ENCODE data around the gene PCGF3. TPM values are rescaled to one million over a fixed set of nuclear protein-coding genes. Genes with fewer than 3 reads are reported as not detected.
"Not testable (repeated sequence)": the region's sequence is repeated elsewhere in the genome, so short reads cannot be mapped to it uniquely, and the experiment has no call there.

PCGF3 gene
- total RNA-seq, 4 donors from 2014 or later = 31.7 to 35.3 (median 34.7) TPM

DNA sequence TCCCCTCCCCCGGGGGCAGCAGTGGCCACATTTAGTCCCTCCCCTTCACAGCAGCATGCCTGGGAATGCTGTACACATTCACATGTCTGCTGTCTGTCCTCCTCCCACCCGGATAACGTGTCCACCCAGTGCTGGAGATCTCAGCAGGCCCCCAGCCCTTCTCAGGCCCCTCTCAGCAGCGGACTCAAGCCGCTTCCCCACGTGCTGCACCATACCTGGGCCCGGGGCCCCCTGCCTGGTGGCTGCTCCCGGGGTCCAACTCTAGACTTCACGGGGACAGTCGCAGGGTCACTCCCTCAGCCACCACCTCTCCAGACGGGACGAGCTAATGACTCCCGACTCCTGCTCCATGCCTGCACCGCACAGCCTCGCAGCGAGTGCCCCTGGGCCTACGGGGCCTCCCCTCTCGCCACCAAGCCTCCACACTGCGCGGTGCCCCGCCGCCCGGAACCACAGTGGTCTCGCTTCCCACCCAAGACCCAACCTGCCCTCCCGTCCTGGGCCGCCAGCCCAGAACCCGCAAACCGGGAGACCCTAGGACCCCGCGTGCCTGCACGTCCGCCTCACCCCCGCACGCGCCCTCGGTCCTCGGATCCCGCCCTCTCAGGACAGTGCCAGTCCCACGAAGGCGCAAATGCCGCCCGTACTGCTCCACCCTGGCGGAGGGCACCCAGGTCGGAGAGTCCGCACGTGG, 1.3 kb upstream of the PCGF3 start:
- 96% methylated on average over 40 of the region's 46 CpGs for WGBS
- H3K4me3 ChIP-seq = no peak overlapping the region
- no peaks in the 10 kb centered on the region for H3K9me3 ChIP-seq
- TF ChIP-seq, protein P1, sequence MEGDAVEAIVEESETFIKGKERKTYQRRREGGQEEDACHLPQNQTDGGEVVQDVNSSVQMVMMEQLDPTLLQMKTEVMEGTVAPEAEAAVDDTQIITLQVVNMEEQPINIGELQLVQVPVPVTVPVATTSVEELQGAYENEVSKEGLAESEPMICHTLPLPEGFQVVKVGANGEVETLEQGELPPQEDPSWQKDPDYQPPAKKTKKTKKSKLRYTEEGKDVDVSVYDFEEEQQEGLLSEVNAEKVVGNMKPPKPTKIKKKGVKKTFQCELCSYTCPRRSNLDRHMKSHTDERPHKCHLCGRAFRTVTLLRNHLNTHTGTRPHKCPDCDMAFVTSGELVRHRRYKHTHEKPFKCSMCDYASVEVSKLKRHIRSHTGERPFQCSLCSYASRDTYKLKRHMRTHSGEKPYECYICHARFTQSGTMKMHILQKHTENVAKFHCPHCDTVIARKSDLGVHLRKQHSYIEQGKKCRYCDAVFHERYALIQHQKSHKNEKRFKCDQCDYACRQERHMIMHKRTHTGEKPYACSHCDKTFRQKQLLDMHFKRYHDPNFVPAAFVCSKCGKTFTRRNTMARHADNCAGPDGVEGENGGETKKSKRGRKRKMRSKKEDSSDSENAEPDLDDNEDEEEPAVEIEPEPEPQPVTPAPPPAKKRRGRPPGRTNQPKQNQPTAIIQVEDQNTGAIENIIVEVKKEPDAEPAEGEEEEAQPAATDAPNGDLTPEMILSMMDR (IDR thresholded peaks at IDR 0.05) = no peak
- TF ChIP-seq POLR2A (IDR thresholded peaks at IDR 0.05; ENCODE audit: low read depth) = no peak
- TF ChIP-seq POLR2AphosphoS5 (IDR thresholded peaks at IDR 0.05) = no peak
- TF ChIP-seq EP300 (IDR thresholded peaks at IDR 0.05) = no peak
- H3K4me1 ChIP-seq = peaks cover 23 to 42% (median 36%) of the 10 kb centered on the region in 4 donors
- no peaks in the 10 kb centered on the region for H3K27me3 ChIP-seq
- DNase-seq (ENCODE audit: extremely low spot score) = no peak
- no peaks in the 10 kb centered on the region for H3K36me3 ChIP-seq
- no peak overlapping the region for H3K27ac ChIP-seq (replicated peaks in 1 of 4)
- intact Hi-C loops (cut with DNase I) = no loop called here

DNA sequence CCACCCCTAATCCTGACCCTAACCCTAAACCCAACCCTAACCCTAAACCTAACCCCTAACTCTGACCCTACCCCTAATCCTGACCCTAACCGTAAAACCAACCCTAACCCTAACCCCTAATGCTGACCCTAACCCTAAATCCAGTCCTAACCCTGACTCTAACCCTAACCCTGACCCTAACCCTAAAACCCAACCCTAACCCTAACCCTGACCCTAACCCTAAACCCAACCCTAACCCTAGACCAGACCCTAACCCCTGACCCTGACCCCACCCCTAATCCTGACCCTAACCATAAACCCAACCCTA, 708 bp upstream of the PCGF3 start:
- peak overlapping the region; percentile 76 to 98 (median 98) for H3K4me3 ChIP-seq
- H3K27ac ChIP-seq (replicated peaks in 1 of 4) = peak overlapping the region; percentile 20 to 89 (median 86)
- no peaks in the 10 kb centered on the region for H3K36me3 ChIP-seq
- no peak for TF ChIP-seq POLR2A (IDR thresholded peaks at IDR 0.05; ENCODE audit: low read depth)
- TF ChIP-seq, protein P1 (IDR thresholded peaks at IDR 0.05) = no peak
- TF ChIP-seq POLR2AphosphoS5 (IDR thresholded peaks at IDR 0.05) = no peak
- no peak for TF ChIP-seq EP300 (IDR thresholded peaks at IDR 0.05)
- 96% methylated on average over 1 of the region's 1 CpG for WGBS
- no peaks in the 10 kb centered on the region for H3K27me3 ChIP-seq
- no peak for DNase-seq (ENCODE audit: extremely low spot score)
- H3K4me1 ChIP-seq = peaks cover 23 to 47% (median 41%) of the 10 kb centered on the region in 4 donors
- intact Hi-C loops (cut with DNase I) = no loop called here
- H3K9me3 ChIP-seq = no peaks in the 10 kb centered on the region

DNA sequence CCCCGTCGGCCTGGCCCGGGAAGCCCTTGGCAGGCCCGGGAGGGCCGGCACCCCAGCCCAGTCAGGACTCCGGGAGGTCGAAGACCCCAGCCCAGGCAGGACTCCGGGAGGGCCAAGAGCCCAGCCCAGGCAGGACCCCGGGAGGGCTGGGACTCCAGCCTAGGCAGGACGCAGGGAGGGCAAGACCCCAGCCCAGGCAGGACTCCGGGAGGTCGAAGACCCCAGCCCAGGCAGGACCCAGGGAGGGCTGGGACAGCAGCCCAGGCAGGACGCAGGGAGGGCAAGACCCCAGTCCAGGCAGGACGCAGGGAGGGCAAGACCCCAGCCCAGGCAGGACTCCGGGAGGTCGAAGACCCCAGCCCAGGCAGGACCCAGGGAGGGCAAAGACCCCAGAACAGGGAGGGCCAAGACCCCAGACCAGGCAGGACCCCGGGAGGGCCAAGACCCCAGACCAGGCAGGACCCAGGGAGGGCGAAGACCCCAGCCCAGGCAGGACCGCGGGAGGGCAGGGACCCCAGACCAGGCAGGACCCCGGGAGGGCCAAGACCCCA, 526 bp downstream of the PCGF3 start:
- peaks cover 23 to 50% (median 48%) of the 10 kb centered on the region in 4 donors for H3K4me1 ChIP-seq
- peak overlapping the region; percentile 76 to 98 (median 98) for H3K4me3 ChIP-seq
- 5% methylated on average over 9 of the region's 21 CpGs for WGBS
- H3K36me3 ChIP-seq; H3K27me3 ChIP-seq; intact Hi-C loops (cut with DNase I); H3K9me3 ChIP-seq; DNase-seq (ENCODE audit: extremely low spot score): not testable (repeated sequence)
- peak overlapping the region; percentile 80 to 89 (median 86) for H3K27ac ChIP-seq (replicated peaks in 1 of 4)

DNA sequence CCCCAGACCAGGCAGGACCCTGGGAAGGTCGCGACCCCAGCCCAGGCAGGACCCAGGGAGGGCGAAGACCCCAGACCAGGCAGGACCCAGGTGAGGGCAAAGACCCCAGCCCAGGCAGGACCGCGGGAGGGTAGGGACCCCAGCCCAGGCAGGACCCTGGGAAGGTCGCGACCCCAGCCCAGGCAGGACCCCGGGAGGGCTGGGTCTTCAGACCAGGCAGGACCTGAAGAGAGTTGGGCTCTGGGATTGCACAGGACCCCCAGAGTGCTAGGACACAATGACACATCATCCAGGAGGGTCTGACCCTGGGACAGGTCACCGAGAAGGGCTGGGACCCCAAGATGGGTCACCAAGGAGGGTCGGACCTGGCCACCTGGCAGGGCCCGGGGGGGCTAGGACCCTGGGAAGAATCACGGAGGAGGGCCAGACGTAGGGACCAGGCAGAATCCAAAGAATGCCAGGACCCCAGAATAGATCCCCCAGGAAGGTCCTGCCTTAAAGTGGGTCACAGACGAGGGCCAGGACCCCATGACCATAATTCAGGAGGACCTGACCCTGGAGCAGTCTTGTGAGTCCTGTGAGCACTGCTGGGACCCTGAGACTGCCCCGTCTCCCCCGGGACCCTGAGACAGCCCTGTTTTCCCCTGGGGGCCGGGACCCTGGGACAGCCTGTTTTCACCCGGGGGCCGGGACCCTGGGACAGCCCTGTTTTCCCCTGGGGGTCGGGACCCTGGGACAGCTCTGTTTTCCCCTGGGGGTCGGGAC, 1.4 kb downstream of the PCGF3 start:
- Histone ChIP-seq H3K27me3 (no peaks in the 10 kb centered on the region), H3K36me3 (no peaks in the 10 kb centered on the region), H3K27ac (replicated peaks in 1 of 4) (peak overlapping the region in 3 of 4 donors; percentile 16 to 89 (median 30)), H3K9me3 (no peaks in the 10 kb centered on the region), H3K4me1 (peaks cover 23 to 51% (median 48%) of the 10 kb centered on the region in 4 donors), H3K4me3 (peak overlapping the region; percentile 76 to 98 (median 98))
- TF ChIP-seq POLR2AphosphoS5 (IDR thresholded peaks at IDR 0.05) (no peak), EP300 (IDR thresholded peaks at IDR 0.05) (no peak), POLR2A (IDR thresholded peaks at IDR 0.05; ENCODE audit: low read depth) (no peak)
- TF ChIP-seq, protein P1 (IDR thresholded peaks at IDR 0.05) = no peak
- 54% methylated on average over 12 of the region's 21 CpGs for WGBS
- intact Hi-C loops (cut with DNase I) = no loop called here
- no peak for DNase-seq (ENCODE audit: extremely low spot score)

DNA sequence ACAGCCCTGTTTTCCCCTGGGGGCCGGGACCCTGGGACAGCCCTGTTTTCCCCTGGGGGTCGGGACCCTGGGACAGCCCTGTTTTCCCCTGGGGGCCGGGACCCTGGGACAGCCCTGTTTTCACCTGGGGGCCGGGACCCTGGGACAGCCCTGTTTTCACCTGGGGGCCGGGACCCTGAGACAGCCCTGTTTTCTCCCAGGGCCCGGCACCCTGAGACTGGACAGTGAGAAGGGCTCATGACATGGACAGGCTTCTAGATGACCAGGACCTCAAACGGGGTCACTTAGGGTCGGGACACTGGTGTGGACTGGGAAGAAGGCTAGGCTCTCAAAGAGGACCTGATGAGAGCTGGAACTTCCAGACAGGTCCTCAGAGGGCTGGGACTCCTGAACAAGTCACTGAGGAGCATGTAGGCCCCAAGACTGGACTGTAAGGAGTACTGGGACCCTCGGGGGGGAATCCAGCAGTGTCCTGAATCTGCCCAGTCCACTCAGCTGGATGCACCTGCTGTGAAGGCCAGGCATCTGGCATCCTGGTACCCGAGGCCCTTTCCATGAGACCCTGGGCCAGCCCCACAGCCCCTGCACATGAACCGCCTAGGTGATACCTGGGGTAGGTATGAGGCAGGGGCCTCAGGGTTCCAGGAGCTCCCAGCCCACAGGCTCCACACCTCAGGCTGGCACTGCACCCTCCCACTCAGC, 2.4 kb downstream of the PCGF3 start:
- Histone ChIP-seq H3K4me3 (peak overlapping the region in 3 of 4 donors; percentile 8 to 98 (median 97)), H3K4me1 (peaks cover 23 to 52% (median 49%) of the 10 kb centered on the region in 4 donors), H3K36me3 (no peaks in the 10 kb centered on the region), H3K27me3 (no peaks in the 10 kb centered on the region), H3K27ac (replicated peaks in 1 of 4) (no peak overlapping the region), H3K9me3 (no peaks in the 10 kb centered on the region)
- intact Hi-C loops (cut with DNase I) = no loop called here
- no peak for DNase-seq (ENCODE audit: extremely low spot score)
- TF ChIP-seq, protein P1 (IDR thresholded peaks at IDR 0.05) = no peak
- no peak for TF ChIP-seq POLR2A (IDR thresholded peaks at IDR 0.05; ENCODE audit: low read depth)
- WGBS = 68% methylated on average over 3 of the region's 11 CpGs

Data from esophagus muscularis mucosa (tissue), 4 donors.